ENCODE measurements around the gene TMEM170B. TPM values are rescaled to one million over a fixed set of nuclear protein-coding genes. Genes with fewer than 3 reads are reported as not detected.

The TMEM170B gene
- total and polyA plus RNA-seq, 9 of the 15 experiments (the other 6 are each of a cell fraction or from before 2014, with no cell fraction given): 0.03 to 0.11 (median 0.07) TPM

GRCh38 chr6:11586536-11586935 lies 49.0 kb downstream of the TMEM170B start:
- intact Hi-C loops (cut with micrococcal nuclease) (loop anchor here (2.0 to 10.0 kb wide), 3 partner anchors 702 to 1306 kb away; no protein-coding TSS in a partner anchor), in situ Hi-C loops (cut with MboI) (loop anchor here (10.0 kb wide), 2 partner anchors 1018 to 1308 kb away; no protein-coding TSS in a partner anchor)
- Histone ChIP-seq H3K9me1 (ENCODE audit: control insufficient read depth, insufficient read depth, low read length) (no peaks in the 10 kb centered on the region), H3K9ac (ENCODE audit: insufficient read depth in 1 of 2, low read depth in 2 of 2, low read length in 2 of 2) (no peak overlapping the region), H3K79me2 (ENCODE audit: control insufficient read depth, insufficient read depth, low read length) (no peaks in the 10 kb centered on the region), H3K36me3 (ENCODE audit: control insufficient read depth, insufficient read depth, low read length) (no peaks in the 10 kb centered on the region), H3K4me1 (replicated peaks in 1 of 2; ENCODE audit: control insufficient read depth in 2 of 2, insufficient read depth in 2 of 2, low read length in 2 of 2) (peaks cover 0 to 3% of the 10 kb centered on the region in 2 experiments; a peak in 1 of 5 replicates), H3K27ac (ENCODE audit: extremely low read depth, low read depth, low read length) (no peak overlapping the region), H2AFZ (ENCODE audit: low read depth, low read length) (no peak overlapping the region), H3K4me3 (no peak overlapping the region), H4K20me1 (replicated peaks; ENCODE audit: control insufficient read depth, insufficient read depth, low read length) (no peaks in the 10 kb centered on the region), H3K9me3 (replicated peaks; ENCODE audit: control insufficient read depth, insufficient read depth, low read depth, low read length) (no peaks in the 10 kb centered on the region), H3K4me2 (ENCODE audit: insufficient read depth, low read length) (no peak overlapping the region), H3K27me3 (ENCODE audit: control insufficient read depth in 2 of 2, insufficient read depth in 2 of 2, low read length in 2 of 2) (peaks cover 9 to 16% of the 10 kb centered on the region in 2 experiments; a peak in 3 of 5 replicates)
- 11% methylated on average over 7 of the region's 7 CpGs for WGBS (ENCODE audit: insufficient coverage, low coverage, missing lambda C conversion rate)
- BruUV-seq (replicated peaks): no TSS peak
- ATAC-seq (no peak), FAIRE-seq (no peak), DNase-seq (ENCODE audit: extremely low read depth in 1 of 4, low spot score in 3 of 4) (no peak)
- TF ChIP-seq HMBOX1 (IDR thresholded peaks at IDR 0.05): no peak
- TF ChIP-seq E2F8 (IDR thresholded peaks at IDR 0.05; ENCODE audit: low read depth, partially characterized antibody): no peak
- no peak for TF ChIP-seq ELF4 (CRISPR knock-in tag; IDR thresholded peaks at IDR 0.05)
- TF ChIP-seq BRD4 (IDR thresholded peaks at IDR 0.05): no peak
- no peak for TF ChIP-seq ZNF318 (IDR thresholded peaks at IDR 0.05; ENCODE audit: borderline replicate concordance in 1 of 2, low read depth in 1 of 2)
- TF ChIP-seq MED1 (CRISPR knock-in tag; IDR thresholded peaks at IDR 0.05; ENCODE audit: borderline replicate concordance): no peak
- no peak for TF ChIP-seq HDAC2 (IDR thresholded peaks at IDR 0.05)
- POLR2A ChIA-PET: no interaction called here
- CTCF ChIA-PET (ENCODE audit: low intra/inter-chr PET ratio): interaction anchor here (1.8 to 2.1 kb wide), 3 partner anchors 69 to 1019 kb away, joined by 4 to 17 read pairs (median 12); no protein-coding TSS in a partner anchor

Data from K562 (cell line).